SIG-M5 treated with dmso at 0.1 percent for 504 hours (cell line): ENCODE data around the gene TLR5.
"Not testable (repeated sequence)": the region's sequence is repeated elsewhere in the genome, so short reads cannot be mapped to it uniquely, and the experiment has no call there.

Source experiments
- DNase-seq: peaks from one replicate; lab custom pipeline; 2025; ENCODE audit not compliant: unreplicated experiment; lab: John Stamatoyannopoulos, UW

Gene TLR5, protein sequence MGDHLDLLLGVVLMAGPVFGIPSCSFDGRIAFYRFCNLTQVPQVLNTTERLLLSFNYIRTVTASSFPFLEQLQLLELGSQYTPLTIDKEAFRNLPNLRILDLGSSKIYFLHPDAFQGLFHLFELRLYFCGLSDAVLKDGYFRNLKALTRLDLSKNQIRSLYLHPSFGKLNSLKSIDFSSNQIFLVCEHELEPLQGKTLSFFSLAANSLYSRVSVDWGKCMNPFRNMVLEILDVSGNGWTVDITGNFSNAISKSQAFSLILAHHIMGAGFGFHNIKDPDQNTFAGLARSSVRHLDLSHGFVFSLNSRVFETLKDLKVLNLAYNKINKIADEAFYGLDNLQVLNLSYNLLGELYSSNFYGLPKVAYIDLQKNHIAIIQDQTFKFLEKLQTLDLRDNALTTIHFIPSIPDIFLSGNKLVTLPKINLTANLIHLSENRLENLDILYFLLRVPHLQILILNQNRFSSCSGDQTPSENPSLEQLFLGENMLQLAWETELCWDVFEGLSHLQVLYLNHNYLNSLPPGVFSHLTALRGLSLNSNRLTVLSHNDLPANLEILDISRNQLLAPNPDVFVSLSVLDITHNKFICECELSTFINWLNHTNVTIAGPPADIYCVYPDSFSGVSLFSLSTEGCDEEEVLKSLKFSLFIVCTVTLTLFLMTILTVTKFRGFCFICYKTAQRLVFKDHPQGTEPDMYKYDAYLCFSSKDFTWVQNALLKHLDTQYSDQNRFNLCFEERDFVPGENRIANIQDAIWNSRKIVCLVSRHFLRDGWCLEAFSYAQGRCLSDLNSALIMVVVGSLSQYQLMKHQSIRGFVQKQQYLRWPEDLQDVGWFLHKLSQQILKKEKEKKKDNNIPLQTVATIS

DNA sequence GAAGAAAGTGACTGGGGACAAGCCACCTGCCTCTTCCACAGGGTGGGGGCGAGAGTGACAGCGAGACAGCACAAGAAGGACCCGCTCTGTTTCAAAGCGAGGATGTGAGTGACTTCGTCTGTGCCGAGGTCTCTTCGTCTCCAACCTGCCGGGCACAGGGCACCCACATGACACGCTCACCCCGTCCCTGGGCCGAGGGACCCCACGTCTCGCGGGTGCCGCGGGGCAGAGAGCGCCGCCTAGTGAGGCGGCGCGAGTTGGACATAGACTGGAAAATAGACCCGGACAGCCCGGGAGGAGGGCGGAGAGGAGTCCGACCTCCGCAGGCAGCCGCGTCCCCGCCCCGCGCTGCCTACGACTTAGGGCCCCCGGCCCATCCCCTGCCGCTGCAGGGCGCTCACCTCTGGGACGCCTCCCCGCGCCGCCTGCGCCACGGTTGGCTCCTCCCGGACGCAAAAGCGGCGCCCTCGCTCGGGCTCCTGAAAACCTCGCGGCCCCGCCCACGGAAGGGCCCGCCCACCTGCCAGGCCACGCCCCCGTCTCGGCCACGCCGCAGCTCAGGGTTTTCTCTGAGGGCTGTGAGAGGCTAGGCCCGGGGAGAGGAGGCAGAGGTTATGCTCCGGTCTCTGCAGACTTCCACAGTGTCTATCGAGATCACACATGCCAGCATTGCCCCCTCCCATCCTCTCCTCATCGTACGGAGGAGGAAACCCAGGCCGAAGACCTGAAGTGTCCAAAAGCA is at the start of gene TLR5:
Gene TLR5 (minus strand): TSS at position 454 of the 742 bp plus-strand sequence. CDS start 30,217 bp downstream, outside the sequence.
- DNase-seq = peak; percentile 72

GRCh38 chr1:223189903-223190724 is 47.1 kb upstream of the TLR5 start:
- no peak for DNase-seq

- no peak for DNase-seq
Measured at GRCh38 chr1:223189525-223189902, 46.5 kb upstream of the TLR5 start.

- DNase-seq = no peak
Measured at GRCh38 chr1:223188618-223189356, 45.7 kb upstream of the TLR5 start.

- DNase-seq = no peak
Measured at GRCh38 chr1:223186800-223187199, 43.8 kb upstream of the TLR5 start.

DNA sequence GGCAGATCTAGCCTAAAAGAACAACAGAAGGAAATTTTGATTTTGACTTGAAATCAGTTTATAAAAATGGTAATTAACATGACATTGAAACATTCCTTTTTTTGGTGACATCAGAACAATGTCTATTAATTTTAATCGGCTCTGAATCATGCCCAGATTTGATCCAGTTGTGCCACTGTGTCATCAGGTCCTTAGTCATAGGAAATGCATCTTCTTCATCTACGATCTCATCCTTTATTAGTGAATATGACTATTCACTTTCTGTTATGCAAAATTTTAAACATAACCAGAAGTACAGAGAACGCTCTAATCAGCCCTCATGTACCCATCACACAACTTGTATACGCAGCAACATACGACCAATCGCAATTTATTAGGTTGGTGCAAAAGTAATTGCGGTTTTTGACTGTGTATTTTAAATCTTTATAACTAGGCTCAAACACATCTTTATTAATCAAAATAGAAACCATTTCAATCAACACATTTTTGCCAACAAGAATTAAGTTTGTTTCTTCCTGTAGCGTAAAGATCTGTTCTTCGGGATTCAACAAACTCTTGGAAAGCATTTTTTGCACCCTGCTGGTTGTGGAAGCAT is 40.3 kb upstream of the TLR5 start:
- DNase-seq = no peak

- peak; percentile 96 for DNase-seq
Measured at GRCh38 chr1:223180731-223181321, 37.8 kb upstream of the TLR5 start.

GRCh38 chr1:223179786-223180185 is 36.7 kb upstream of the TLR5 start:
- DNase-seq = no peak

DNA sequence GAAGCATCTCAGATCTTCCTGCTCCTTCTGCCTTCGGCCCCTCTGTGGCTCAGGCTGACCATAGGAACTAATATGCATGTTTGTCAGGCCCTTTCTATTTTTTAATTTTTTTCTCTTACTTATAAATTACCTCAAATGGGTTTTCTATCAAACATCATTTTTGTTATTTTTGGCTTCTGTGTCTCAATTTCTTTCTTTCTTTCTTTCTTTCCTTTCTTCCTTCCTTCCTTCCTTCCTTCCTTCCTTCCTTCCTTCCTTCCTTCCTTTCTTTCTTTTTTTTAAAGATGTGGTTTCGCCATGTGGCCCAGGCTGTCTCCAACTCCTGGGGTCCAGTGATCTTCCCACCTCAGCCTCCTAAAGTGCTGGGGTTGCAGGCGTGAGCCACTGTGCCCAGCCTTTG is 36.2 kb upstream of the TLR5 start:
- DNase-seq = no peak

GRCh38 chr1:223177681-223178080 is 34.6 kb upstream of the TLR5 start:
- DNase-seq = peak; percentile 91

DNA sequence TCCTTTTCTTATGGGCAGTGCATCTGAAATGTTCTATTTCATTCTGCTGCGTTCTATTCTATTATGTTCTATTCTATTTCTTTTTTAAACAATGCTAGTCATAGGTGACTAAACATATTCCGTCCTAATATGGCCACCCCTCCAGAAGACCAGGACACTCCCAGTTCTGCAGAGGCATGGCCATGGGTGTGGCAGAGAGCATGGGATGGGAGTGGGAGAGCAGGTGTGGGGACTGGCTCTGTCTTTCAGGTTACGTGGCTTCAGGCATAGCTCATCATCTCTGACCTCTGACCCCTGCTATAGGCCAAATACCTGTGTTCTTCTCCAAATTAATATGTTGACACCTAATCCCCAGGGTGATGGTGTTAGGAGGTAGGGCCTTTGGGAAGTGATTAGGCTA is 33.4 kb upstream of the TLR5 start:
- DNase-seq = no peak

DNA sequence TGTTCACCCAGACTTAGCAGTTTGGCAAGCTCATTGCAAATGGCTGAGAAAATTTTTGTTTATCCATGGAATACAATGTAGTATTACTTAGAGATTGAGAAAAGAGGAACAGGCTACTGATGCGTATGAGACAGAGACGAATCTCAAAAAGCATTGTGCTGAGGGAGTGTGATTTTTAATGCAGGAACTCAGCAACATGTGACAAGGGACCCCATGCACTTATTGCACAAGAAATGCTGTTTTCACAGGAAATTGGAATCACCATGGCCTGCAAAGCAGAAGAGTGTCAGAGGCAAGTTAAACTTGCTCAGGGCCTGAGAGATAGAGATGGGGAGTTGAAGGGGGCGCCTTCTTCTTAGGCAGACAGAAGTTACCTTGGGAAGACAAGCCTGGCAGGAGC is 32.6 kb upstream of the TLR5 start:
- peak; percentile 74 for DNase-seq

DNA sequence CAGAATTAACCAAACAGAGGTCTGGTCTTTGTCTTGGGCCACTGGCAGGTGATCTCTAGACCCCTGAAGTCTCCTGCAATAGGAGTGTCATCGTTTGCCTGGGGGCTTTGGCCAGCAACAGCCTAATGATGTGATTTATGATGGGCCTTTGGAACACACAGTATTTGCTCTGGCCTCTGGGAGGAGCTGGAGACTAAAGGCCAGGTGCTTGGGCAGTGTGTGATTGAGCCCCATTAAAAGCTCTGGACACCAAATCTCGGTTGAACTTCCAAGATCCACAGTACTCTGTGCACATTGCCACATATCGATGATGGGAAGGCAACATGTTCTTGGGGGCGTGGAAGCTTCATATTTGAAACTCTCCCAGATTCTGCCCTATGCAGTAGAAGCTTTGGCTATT is 32.0 kb upstream of the TLR5 start:
- no peak for DNase-seq

DNA sequence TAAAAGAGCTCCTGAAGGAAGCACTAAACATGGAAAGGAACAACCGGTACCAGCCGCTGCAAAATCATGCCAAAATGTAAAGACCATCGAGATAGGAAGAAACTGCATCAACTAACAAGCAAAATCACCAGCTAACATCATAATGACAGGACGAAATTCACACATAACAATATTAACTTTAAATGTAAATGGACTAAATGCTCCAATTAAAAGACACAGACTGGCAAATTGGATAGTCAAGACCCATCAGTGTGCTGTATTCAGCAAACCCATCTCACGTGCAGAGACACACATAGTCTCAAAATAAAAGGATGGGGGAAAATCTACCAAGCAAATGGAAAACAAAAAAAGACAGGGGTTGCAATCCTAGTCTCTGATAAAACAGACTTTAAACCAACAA is 26.4 kb upstream of the TLR5 start:
- not testable (repeated sequence) for DNase-seq

- DNase-seq = no peak
Measured at GRCh38 chr1:223161321-223161720, 18.3 kb upstream of the TLR5 start.

GRCh38 chr1:223156343-223156742 is 13.3 kb upstream of the TLR5 start:
- DNase-seq = no peak

GRCh38 chr1:223155153-223155552 is 12.1 kb upstream of the TLR5 start:
- no peak for DNase-seq

GRCh38 chr1:223153177-223154119 is 10.4 kb upstream of the TLR5 start:
- DNase-seq = peak; percentile 73
